Neutrophil (primary cell): ENCODE data around the gene ENOX1.

Experiments used
- H3K27ac ChIP-seq: fragments of 200-600 bp; sonication (generic); 2 replicates; pipeline ENCODE4 v1.5.1; 2016; ENCODE audit warnings: mild to moderate bottlenecking, moderate library complexity
- H3K27me3 ChIP-seq: fragments of 200-600 bp; sonication (generic); 2 replicates; pipeline ENCODE4 v1.6.0; 2016; ENCODE audit warnings: mild to moderate bottlenecking
- H3K36me3 ChIP-seq: fragments of 200-600 bp; sonication (generic); 2 replicates; pipeline ENCODE4 v1.5.1; 2017
- H3K4me1 ChIP-seq, 2 experiments: fragments of 200-600 bp in 1 of 2; sonication (generic) in 1 of 2; 1 replicate in 1 of 2; 2 replicates in 1 of 2; pipeline versions ENCODE4 v1.5.1 to v1.6.1; 2013 to 2016; ENCODE audit warnings: low read depth in 1 of 2, low read length in 1 of 2, mild to moderate bottlenecking in 1 of 2, moderate library complexity in 1 of 2; ENCODE audit not compliant: control insufficient read depth in 1 of 2, insufficient read depth in 1 of 2
- H3K4me3 ChIP-seq, 2 experiments: fragments of 200-600 bp in 1 of 2; sonication (generic) in 1 of 2; 1 replicate in 1 of 2; 2 replicates in 1 of 2; pipeline ENCODE4 v1.5.1; 2013 to 2016; ENCODE audit warnings: low read depth in 1 of 2, low read length in 1 of 2, mild to moderate bottlenecking in 1 of 2, moderate library complexity in 1 of 2
- H3K9me3 ChIP-seq: fragments of 200-600 bp; sonication (generic); 2 replicates; pipeline ENCODE4 v1.5.1; 2016
- TF ChIP-seq, protein P1 (sequence below): fragments of 200-600 bp; sonication (generic); IDR thresholded peaks from 2 replicates; pipeline ENCODE4 v1.5.1; 2016; ENCODE audit warnings: antibody characterized with exemption

ENOX1 gene

DNA sequence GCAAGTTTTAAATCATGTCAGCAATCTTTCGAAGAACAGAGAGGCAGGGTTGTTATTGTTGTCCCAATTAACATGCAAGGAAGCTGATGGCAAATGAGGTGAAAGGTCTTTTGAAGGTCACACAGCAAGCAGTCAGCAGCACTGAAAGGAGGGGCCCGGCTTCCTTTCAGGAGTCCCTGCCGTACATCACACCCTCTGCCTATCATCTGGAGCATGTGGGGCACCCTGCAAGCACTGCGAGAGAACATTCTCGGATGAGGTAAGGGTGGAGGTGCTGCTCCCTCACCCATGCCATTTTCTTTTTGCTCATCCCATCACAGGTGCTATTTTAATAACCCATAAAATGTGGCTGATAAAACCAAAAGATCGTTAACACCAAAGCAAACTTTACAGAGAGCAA lies 111.2 kb downstream of the ENOX1 start:
- Histone ChIP-seq H3K27me3 (no peaks in the 10 kb centered on the region), H3K4me3 (no peak overlapping the region), H3K9me3 (no peaks in the 10 kb centered on the region), H3K27ac (no peak overlapping the region), H3K36me3 (no peaks in the 10 kb centered on the region), H3K4me1 (no peaks in the 10 kb centered on the region)
- TF ChIP-seq, protein P1, sequence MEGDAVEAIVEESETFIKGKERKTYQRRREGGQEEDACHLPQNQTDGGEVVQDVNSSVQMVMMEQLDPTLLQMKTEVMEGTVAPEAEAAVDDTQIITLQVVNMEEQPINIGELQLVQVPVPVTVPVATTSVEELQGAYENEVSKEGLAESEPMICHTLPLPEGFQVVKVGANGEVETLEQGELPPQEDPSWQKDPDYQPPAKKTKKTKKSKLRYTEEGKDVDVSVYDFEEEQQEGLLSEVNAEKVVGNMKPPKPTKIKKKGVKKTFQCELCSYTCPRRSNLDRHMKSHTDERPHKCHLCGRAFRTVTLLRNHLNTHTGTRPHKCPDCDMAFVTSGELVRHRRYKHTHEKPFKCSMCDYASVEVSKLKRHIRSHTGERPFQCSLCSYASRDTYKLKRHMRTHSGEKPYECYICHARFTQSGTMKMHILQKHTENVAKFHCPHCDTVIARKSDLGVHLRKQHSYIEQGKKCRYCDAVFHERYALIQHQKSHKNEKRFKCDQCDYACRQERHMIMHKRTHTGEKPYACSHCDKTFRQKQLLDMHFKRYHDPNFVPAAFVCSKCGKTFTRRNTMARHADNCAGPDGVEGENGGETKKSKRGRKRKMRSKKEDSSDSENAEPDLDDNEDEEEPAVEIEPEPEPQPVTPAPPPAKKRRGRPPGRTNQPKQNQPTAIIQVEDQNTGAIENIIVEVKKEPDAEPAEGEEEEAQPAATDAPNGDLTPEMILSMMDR, result no peak

DNA sequence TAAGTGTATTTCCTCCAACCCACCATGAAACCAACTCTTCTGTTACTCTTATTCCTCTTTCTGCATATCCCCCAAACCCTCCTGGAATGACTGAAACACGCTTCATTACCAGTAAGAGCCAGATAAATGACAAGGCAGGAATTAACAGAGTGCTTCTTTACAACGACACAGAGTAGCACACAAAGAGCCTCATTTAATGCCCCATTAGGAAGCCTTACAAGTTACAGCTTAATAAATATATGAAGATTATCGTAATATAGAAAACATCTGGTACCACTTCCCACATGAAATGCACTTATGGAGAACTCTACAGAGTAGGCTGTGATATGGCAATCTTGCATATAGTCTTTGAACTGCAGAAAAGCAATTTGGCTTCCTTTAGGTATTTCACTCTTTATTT lies 116.8 kb downstream of the ENOX1 start:
- TF ChIP-seq, protein P1, result no peak
- no peaks in the 10 kb centered on the region for H3K4me1 ChIP-seq
- no peaks in the 10 kb centered on the region for H3K27me3 ChIP-seq
- no peaks in the 10 kb centered on the region for H3K36me3 ChIP-seq
- H3K27ac ChIP-seq, result no peak overlapping the region
- H3K4me3 ChIP-seq, result no peak overlapping the region
- no peaks in the 10 kb centered on the region for H3K9me3 ChIP-seq

DNA sequence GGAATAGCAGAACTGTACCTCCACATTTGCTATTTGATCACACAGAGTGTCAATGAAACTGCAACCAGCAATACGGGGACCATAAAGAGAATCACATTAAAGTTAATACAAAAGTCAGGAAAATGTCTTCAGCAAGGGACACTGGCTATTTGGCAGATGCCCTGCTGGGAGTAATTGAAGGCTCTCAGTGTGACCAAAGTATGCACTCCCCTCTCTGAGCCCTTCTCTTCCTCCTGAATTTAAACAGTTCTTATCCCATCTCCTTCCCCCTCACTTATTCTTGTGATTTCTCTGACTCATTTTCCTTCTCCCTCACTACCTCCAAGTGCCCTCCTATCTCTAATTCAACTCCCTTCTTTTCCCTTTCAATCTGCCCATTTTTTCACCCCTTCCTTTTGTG lies 117.7 kb downstream of the ENOX1 start:
- H3K9me3 ChIP-seq, result no peaks in the 10 kb centered on the region
- no peak overlapping the region for H3K27ac ChIP-seq
- no peaks in the 10 kb centered on the region for H3K36me3 ChIP-seq
- H3K4me3 ChIP-seq, result no peak overlapping the region
- no peaks in the 10 kb centered on the region for H3K4me1 ChIP-seq
- H3K27me3 ChIP-seq, result no peaks in the 10 kb centered on the region
- TF ChIP-seq, protein P1, result no peak

DNA sequence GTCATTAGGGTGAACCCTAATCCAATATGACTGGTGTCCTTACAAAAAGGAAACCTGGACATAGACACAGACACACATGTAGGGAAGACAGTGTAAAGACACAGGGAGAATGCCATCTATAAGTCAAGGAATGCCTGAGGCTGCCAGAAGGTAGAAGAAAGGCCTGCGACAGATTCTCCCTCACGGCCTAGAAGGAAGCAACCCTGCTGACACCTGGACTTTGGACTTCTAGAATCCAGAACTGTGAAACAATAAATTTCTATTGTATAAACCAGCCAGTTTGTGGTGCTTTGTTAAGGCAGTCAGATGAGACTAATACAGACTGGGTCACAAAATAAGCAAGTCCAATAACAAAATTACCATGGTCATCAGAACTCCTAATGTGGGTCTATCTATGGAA lies 120.4 kb downstream of the ENOX1 start:
- Histone ChIP-seq H3K27ac (no peak overlapping the region), H3K27me3 (no peaks in the 10 kb centered on the region), H3K36me3 (no peaks in the 10 kb centered on the region), H3K9me3 (no peaks in the 10 kb centered on the region), H3K4me1 (no peaks in the 10 kb centered on the region), H3K4me3 (no peak overlapping the region)
- TF ChIP-seq, protein P1, result no peak

DNA sequence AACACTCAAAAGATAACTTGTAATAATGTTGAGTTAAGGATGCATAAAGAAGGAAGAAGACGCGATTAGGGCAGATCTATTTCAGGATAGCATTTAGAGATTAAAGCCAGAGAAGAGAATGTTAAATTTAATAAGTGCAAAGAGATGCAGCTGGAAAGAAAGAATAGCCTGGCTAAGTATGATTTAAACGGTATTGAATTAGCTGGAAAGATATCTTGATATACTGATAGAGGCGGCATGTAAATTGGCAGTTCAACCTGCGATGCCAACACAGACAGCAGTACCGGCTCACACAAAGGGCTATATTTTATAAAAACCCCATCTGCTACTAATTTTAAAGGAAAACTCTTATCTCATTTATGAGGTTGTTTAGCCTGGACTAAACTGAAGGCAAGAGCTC lies 121.4 kb downstream of the ENOX1 start:
- Histone ChIP-seq H3K36me3 (no peaks in the 10 kb centered on the region), H3K9me3 (no peaks in the 10 kb centered on the region), H3K27ac (no peak overlapping the region), H3K27me3 (no peaks in the 10 kb centered on the region), H3K4me1 (no peaks in the 10 kb centered on the region), H3K4me3 (no peak overlapping the region)
- TF ChIP-seq, protein P1, result no peak

DNA sequence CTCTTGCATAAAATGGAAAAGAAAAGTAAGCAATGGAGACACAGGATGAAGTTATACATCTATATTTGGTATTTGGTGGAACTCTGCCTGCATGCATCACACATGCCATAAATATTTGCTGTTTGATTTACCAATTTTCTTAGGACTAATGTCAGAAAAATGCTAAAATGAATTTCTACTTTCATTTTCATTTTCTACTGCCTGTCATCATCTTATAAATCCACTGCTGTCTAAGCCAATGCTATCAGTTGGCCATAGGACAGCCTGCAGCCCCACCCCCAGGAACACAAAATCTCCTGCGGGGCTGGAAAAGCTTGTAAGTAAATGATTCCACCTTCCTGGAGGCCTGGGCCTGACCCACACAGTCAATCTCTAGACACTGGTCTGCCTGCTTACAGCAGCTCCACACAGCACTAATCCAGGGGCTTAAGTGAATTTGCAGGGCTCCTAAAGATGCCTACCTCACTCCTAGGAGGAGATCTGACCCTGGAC lies 122.0 kb downstream of the ENOX1 start:
- H3K4me3 ChIP-seq, result no peak overlapping the region
- H3K36me3 ChIP-seq, result no peaks in the 10 kb centered on the region

More for the DNA sequence above, 122.0 kb downstream of the ENOX1 start:
- H3K27ac ChIP-seq, result no peak overlapping the region
- H3K9me3 ChIP-seq, result no peaks in the 10 kb centered on the region
- H3K27me3 ChIP-seq, result no peaks in the 10 kb centered on the region
- H3K4me1 ChIP-seq, result no peaks in the 10 kb centered on the region
- TF ChIP-seq, protein P1, result no peak
